AML-193 (cell line): ENCODE measurements around the gene PNKD.

Source experiments
- DNase-seq, 2 experiments: peaks; one replicate each; lab custom pipeline; 2025; lab: John Stamatoyannopoulos, UW

The PNKD gene

DNA sequence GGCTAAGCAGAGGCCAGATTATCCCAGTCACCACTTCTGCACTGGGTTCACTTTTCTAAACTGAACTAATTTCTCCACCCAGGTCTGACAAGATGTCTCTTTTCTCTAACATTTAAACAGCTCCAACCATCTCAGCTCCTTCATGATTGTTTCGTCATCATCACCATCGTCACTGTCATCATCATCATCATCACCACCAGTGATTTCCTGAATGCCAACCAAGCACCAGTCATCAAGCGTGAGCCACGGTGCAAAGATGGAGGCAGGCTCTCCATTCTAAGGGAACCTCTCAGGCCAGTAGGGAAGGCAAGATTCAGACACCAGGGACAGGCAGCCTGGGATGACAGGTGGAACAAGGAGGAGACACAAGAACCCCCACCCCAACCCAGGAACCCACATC, 47.5 kb downstream of the PNKD start:
- DNase-seq = no peak

DNA sequence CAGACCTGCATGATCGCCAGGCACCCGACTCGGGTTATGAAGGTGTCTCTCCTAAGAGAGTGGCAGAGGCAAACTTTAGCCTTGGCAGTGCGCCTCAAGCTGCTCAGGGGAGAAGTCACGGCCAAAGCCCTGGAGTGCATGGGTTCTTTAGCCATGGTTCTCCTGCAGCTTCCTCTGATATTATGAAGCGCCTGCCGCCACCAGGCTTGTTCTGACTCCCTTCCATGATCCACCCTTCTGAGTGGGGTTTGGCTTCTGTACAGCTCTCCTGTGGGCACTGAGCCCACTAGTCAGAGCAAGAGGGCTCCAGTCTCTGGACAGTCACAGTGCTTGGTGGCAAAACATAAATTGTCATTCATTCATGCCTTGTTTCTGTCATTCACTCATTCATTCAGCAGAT, 47.9 kb downstream of the PNKD start:
- no peak for DNase-seq

DNA sequence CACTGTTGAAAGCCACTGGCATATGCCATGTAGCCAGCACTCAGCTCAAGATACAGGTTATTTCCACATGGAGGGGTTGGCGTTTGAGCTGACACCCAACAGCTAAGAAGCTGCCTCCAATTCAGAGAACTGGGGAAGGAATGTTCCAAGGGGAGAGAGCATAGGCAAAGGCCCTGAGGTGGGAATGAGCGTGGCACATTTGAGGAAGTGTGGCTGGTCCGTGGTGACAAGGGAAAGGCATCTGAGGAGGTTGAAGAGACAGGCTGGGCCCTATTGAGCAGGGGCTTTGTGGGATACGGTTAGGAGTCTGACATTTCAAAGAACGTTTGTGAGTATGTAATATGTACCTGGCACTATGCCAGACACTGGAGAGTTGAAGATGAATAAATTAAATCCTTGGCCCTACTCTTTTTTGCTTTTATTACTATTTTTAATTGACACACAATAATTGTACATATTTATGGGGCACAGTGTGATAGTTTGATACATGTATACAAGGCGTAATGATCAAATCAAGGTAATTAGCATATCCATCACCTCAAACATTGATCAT, 49.6 kb downstream of the PNKD start:
- DNase-seq = no peak

DNA sequence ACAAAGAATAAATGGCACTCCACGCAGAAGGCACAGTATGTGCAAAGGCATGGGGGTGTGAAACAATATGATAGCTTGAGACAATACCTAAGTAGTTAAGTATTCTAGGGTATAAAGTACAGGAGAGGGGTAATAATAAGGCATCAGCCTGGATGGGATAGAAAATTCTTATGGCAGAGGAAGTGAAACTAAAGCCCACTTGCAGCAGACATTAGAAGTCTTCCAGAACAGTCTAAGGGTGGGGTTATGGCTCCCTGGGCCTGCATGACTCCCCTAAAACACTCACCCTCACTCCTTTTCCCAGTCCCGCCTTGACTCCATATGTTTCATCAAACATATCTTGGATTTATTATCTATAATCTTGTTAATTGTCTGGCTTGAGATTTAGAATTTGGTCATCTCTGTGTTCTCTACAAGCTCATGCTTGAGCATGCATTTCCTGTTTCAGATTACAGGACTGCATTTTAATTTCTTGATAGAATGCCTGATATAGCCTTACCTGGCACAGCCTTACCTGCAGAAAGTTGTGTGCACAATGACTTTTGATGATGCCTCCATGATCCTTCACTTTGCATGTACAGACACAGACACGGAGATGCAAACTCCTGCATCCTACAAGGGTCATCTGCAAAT, 50.5 kb downstream of the PNKD start:
- no peak for DNase-seq

DNA sequence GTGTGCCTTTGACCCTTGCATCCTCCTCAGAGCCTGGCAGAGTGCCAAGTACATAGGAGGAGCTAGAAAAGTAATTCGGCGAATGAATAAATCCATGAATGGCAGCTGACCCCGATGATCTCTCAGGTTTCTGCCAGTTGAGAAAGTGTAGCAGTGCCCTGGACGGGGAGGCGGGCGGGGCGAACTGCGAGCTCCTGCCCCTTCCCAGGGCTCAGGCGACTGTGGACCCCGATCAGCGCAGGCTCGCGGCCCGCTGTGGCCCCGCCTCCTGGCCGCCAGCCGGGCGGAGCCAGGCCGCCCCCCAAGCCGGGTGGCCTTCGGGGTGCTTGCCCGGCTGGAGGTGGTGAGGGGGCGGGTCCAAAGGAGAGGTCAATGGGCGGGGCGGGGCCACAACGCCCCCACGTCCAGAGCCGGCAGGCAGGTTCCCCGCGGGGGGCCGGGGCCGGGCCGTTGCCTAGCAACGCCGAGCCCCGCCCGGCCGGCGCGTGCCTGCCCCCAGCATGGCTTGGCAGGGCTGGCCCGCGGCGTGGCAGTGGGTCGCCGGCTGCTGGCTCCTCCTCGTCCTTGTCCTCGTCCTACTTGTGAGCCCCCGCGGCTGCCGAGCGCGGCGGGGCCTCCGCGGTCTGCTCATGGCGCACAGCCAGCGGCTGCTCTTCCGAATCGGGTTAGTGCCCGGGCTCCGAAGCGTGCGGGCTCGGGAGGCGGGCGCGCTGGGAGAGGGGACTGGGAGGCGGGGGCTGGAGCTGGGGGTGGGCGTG, 52.6 kb downstream of the PNKD start:
- DNase-seq = peak; percentile 50 to 63

DNA sequence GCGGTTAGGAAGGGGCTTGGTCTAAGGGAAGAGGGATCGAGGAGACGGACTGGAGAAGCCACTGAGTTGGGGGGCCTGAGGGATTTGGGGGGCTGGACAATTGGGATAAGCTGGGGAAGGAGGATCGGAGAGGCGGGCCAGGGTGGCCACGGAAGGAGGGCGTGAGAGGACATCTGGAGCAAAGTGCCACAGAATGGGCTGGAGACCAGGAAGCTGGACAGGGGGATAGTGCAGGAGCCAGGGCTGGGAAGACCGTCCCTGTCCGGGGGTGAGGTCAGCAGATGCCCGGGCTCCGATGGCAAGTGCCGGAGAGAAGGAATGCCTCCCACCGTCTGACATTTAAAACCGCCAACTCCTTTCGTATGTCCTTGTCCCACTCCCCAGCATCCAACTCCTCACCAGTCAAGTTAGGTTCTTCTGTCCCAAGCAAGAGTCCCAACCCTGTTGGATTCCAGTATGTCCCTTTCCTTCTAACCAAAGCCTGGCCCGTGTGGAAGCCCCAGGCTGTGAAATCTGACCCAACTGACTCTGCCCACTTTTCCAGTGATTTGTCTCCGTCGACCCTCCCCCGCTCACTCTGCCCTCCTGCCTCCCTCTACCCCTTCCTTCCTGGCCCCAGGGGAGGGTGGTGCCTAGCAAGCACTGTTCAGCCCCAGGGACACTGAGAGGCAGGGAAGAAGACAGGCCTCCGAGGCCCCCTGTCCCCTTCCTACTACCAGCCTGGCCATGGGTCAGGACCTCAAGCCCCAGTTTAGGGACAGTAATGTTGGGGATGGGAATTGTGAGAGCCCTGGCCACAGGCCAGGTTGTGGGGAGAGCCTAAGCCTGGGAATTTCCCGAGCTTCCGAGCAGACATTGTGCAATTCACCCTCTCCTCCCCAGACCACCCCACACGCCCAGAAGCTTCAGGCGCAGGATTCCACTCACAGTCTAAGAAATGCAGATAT, 53.5 kb downstream of the PNKD start:
- DNase-seq = no peak

DNA sequence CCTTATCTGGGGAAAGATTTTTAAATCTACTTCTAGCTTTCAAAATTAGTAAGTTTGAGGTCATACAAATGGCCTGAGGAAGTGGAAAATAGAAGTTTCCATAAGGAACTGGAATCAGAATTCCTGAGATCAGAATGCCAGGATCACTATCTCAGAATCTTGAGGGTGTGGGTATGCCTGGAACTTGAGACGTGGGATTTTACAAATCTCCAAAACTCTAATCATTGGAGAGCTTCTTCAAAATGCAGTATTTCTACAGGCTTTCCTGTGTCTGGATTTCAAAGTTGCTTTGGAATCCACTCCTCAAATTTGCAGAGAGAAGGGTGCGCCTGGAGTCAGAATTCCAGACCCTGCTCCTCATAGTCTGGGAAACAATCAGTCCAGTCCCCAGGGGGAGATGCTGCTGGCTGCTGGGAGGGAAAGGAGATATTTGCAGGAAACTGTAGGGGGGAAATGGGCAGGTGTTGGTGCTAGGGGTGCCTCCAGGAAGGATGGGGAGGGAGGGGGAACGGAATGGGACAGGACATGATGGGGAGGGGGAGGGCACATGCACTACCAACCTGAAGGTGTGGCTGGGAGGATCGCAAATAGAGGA, 55.3 kb downstream of the PNKD start:
- no peak for DNase-seq

DNA sequence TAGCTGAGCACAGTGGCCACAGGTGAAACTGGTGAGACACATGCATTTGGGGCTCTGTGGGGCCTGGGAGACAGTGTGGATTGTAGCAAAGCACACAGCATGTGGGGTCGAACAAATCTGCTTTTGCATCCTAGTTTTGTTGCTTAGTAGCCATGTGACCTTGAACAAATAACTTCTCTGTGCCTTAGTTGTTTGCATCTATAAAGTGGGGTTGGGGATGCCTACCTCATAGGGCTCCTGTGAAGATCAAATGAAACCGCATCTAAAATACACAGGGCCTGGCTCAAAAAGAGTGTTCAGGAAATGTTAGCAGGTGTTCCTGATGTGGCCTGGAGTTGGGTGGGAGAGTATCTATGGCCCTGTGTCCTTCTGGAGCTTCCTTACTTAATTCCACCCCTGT, 56.0 kb downstream of the PNKD start:
- no peak for DNase-seq

DNA sequence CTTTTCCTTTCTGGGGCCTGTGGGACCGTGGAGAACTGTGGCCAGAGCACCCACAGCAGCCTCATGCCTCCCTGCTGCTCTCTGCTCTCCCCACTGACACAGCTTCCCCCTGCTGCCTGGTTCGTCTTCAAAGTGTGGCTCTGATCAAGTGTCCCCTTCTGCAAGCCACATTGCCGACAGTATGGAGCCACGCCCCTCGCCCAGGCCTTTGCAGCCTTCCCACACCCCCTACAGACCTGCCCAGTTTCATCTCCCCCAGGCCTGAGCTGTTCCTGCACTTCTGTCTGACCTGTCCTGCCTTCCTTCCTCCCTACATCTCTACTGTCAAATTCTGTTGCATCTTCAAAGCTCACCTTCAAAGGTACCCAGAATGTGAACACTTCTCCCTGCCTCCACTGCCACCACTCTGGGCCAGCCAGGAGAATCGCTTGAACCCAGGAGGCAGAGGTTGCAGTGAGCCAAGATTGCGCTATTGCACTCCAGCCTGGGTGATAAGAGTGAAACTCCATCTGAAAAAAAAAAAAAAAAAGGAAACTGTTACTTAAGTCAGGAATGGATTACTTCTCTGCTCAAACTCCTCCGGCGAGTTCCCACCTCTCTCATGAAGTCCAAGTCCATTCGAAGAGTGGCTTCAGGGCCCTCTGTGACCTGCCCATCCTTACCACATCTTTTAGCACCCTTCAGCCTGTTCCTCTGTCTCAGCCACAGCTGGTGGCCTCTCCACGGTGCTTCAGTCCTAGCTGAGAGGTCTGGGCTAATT, 57.3 kb downstream of the PNKD start:
- DNase-seq = peak; percentile 2 to 32

DNA sequence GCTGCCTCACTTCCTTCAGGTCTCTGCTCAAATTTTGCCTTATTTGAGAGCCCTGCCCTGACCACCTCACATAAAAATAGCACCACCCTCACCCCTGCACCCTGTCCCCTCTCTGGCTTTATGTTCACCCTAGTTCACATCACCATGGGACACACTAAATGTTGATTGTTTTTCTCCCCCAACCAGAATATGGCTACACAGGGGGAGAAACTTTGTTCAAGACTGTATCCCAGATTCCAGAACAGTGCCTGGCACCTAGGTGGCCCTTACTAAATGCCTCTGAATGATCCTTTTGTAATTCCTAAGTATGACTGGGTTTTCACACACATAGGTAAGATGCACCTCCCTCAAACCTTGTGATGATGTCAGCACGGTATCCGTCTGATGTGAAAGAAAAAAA, 58.0 kb downstream of the PNKD start:
- DNase-seq = no peak

DNA sequence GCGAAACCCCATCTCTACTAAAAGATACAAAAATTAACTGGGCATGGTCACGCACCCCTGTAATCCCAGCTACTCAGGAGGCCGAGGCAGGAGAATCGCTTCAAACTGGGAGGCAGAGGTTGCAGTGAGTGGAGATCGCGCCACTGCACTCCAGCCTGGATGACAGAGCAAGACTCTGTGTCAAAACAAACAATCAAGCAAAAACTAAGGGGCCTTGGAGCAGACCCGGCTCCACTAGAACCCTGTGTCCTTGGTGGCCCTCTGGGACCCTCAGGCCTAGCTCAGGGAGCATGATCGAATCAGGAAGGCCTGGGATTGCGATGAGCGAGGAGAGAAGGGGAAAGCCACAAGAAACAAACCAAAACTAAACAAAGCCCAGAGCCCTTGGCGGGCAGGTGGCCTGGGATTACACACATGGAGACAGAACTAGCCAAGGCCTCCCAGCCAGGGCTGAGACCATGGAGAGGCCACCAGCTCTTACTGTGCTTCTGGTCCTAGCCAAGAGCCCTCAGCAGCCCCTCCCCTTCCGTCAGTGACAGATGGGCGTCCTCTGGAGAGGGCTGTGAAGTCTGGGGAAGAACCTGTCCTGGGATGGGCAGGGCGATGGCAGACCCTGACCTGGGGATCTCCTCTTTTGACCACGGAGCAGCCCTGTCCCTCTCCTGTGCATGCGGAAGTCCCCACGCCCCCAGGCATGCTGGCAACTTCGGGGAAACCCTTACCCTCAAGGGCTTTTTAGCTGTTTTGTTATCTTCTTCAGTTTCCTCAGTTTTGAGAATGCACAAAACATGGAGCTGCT, 58.9 kb downstream of the PNKD start:
- DNase-seq = no peak

DNA sequence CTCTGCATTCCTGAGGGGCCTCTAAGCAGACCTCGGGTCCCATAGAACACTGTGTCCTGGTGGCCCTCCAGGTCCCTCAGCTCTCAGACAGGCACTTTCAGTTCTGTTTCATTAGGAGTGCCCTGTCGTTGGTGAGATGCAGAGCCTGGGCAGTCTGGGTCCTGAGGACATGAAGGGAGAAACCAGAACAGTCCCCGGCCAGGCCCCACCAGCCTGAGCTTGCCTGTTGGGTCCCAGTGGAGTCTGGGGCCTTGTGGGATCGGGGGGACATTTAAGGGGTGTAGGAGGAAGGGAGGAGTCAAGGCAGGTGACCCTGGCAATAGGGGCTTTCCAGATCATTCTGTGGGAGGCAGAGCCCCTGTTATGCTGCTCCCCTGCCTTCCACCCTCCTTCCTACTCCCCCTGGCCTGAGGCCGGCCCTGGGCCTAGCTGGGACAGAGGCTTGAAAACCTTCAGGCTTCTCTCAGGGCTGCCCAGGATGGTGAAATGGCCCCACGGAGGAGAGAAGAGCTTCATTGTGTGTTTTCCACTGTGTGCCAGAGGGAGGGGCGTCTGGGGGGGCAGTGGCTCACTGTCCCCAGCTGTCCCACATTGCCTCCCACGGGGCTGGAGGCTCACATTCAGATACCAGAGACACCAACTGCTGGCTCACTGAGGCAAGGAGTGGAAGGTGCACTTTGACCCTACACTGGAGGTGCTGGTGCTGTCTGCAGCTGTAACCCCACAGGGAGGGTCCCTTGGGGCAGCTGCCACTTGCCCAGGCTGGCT, 59.7 kb downstream of the PNKD start:
- no peak for DNase-seq

DNA sequence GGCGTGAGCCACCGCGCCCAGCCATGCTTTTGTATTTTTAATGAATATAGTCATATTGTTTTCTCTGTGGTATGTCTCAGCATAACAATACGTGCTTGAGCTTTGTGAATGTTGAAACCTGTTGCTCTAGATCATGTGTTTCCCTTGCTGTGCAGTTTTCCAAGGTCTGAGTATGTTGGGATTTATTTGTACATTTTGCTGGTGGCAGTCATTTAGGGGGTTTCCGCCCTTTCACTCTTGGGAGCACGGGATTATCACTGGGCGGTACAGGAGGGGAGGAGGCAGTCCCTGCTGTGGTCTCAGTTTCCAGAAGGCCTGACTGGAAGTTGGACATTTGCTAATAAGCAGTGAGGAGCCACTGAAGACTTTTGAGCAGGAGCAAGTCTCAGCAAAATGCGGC, 61.4 kb downstream of the PNKD start:
- no peak for DNase-seq

DNA sequence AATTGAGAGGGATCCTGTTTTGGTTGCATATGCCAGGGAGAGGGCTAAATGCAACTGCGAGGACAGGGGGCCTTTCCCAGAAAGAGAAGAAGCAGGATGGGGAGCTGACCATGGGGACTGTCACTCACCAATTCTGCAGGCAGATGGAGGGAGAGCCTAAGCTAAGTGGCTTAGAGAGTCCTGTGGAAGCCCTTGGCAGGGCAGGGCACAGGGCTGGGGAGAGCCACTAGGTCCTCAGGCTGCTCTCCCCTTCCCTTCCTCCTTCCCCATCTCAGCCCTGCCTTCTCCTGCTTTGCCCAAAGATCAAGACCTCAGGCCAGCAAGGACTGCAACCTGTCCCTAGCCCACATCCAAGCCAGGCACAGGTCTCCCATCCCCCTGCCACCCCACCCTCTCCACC, 62.0 kb downstream of the PNKD start:
- DNase-seq = peak; percentile 7 to 25

DNA sequence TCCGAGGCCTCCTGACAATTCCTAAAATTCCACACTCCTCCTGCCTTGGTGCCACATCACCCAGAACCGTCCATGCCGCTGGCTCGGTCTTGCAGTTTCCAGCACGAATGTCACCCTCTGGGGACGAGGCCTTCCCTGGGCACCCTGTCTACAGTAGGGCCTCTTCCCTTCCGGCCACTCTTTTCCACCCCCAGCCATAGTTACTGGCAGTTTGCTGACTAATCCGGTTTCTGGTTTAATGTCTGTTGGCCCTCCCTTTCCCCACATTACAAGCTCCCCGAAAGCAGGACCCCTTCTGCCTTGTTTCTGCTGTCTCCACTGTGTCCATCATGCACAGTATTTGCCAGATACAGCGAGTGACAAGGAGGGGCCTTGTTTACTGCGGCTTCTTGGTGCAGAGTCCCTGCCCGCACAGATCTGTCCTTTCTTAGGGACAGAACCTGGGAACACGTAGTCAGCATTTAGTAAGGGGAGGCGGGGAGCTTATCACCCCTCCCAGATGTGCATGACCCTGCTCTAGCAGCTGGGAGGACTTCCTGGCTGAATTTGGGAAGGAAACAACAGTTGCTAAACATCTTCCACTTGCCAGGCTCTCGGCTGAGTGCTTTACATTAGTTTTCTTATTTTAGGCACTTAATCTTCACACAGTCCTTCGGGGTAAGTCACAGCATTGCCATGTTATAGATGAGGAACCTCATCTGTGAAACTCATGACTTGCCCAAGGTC, 62.8 kb downstream of the PNKD start:
- DNase-seq = peak; percentile 96

DNA sequence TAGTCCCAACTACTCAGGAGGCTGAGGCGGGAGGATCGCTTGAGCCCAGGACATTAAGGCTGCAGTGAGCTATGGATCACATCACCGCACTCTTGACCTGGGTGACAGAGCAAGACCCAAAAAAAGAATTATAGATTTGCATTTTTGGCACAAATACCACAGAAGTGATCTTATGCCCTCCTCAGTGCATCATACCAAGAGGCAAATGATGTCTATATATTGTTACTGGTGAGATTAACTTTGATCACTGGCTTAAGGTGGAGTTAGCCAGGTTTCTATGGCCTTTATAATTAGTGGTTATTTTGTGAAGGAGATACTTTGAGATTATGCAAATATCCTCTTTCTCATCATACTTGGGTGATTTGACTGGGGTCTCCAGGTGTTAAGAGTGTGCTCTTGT, 64.2 kb downstream of the PNKD start:
- no peak for DNase-seq

DNA sequence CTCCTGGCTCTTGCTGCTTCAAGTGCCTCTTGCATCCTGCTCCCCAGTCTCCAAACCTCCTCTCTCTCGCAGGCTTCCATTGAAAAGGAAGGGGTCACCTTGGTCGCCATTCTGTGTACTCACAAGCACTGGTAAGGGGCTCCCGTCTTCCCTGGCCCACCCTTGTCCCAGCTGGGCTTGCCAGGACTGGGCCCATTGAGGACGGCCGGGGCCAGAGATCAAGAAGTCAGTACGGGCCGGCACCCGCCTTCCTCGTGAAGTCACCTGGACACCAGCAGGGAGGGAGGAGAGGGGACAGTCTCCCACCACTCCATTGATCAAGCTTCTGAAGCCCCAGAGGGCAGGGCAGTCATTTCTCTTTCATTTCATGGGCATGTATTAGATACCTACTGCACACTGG, 70.3 kb downstream of the PNKD start:
- no peak for DNase-seq

DNA sequence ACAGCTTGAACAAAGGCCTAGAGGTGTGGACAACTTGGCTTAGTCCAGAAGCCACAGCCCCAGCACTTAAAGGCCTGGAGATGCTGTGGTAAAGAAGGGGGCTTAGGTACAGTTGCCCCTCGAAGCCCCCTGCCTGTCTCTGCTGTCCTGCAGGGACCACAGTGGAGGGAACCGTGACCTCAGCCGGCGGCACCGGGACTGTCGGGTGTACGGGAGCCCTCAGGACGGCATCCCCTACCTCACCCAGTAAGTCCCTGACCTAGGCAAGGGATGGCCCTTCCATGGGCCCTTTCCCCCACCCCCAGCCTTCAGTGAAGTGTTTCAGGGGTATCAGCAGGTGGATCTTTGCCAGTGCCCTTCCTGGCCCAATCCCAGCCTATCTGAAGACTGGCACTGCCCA, 71.1 kb downstream of the PNKD start:
- DNase-seq = no peak

DNA sequence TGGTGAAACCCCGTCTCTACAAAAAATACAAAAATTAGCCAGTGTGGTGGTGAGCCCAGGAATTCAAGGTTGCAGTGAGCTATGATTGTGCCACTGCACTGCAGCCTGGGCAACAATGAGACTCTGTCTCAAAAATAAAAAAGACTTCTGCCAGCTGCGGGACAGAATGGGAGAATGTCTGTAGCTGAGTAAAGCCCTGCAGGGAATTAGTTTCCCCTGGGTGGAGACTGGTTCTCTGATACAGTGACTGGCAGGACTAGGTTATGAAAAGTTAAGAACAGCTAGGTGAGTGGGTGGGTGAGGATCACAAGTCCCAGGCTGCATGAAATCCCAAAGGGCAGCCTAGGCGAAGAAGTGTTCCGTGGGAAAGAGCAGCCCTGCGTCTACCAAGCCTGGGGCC, 72.5 kb downstream of the PNKD start:
- DNase-seq = no peak
